ENCODE measurements around the gene IFI16. TPM values are rescaled to one million over a fixed set of nuclear protein-coding genes. Genes with fewer than 3 reads are reported as not detected.

The IFI16 gene
- total and polyA plus RNA-seq, 10 of the 15 experiments (the other 5 are each of a cell fraction or from before 2014, with no cell fraction given): 120 to 375 (median 188) TPM

- TF ChIP-seq MYB (IDR thresholded peaks at IDR 0.05; ENCODE audit: borderline replicate concordance, low read depth, low read length) (no peak), NFIC (IDR thresholded peaks at IDR 0.05; ENCODE audit: low read depth, low read length) (no peak), RB1 (IDR thresholded peaks at IDR 0.05; ENCODE audit: borderline replicate concordance) (peak; percentile 80; the same call in 1 of the 2 replicates), ZNF217 (IDR thresholded peaks at IDR 0.05) (no peak), JUND (IDR thresholded peaks at IDR 0.05; ENCODE audit: low read depth, low read length) (no peak), PAX8 (IDR thresholded peaks at IDR 0.05) (no peak), BCL3 (IDR thresholded peaks at IDR 0.05; ENCODE audit: borderline replicate concordance, insufficient read depth, low read depth, low read length, poor library complexity, severe bottlenecking) (no peak), MTA3 (IDR thresholded peaks at IDR 0.05; ENCODE audit: borderline replicate concordance, low read length) (peak; percentile 55; the same call in 1 of the 2 replicates), SMC3 (IDR thresholded peaks at IDR 0.05; ENCODE audit: borderline replicate concordance, low read length) (no peak), SREBF2 (IDR thresholded peaks at IDR 0.05; ENCODE audit: low read length) (no peak), RAD21 (IDR thresholded peaks at IDR 0.05; ENCODE audit: insufficient read depth, low read depth, low read length) (no peak), SP1 (IDR thresholded peaks at IDR 0.05; ENCODE audit: low read depth, low read length) (no peak)
- TF ChIP-seq, protein P1, sequence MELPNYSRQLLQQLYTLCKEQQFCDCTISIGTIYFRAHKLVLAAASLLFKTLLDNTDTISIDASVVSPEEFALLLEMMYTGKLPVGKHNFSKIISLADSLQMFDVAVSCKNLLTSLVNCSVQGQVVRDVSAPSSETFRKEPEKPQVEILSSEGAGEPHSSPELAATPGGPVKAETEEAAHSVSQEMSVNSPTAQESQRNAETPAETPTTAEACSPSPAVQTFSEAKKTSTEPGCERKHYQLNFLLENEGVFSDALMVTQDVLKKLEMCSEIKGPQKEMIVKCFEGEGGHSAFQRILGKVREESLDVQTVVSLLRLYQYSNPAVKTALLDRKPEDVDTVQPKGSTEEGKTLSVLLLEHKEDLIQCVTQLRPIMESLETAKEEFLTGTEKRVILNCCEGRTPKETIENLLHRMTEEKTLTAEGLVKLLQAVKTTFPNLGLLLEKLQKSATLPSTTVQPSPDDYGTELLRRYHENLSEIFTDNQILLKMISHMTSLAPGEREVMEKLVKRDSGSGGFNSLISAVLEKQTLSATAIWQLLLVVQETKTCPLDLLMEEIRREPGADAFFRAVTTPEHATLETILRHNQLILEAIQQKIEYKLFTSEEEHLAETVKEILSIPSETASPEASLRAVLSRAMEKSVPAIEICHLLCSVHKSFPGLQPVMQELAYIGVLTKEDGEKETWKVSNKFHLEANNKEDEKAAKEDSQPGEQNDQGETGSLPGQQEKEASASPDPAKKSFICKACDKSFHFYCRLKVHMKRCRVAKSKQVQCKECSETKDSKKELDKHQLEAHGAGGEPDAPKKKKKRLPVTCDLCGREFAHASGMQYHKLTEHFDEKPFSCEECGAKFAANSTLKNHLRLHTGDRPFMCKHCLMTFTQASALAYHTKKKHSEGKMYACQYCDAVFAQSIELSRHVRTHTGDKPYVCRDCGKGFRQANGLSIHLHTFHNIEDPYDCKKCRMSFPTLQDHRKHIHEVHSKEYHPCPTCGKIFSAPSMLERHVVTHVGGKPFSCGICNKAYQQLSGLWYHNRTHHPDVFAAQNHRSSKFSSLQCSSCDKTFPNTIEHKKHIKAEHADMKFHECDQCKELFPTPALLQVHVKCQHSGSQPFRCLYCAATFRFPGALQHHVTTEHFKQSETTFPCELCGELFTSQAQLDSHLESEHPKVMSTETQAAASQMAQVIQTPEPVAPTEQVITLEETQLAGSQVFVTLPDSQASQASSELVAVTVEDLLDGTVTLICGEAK (IDR thresholded peaks at IDR 0.05; ENCODE audit: borderline replicate concordance): no peak
- TF ChIP-seq, protein P2, sequence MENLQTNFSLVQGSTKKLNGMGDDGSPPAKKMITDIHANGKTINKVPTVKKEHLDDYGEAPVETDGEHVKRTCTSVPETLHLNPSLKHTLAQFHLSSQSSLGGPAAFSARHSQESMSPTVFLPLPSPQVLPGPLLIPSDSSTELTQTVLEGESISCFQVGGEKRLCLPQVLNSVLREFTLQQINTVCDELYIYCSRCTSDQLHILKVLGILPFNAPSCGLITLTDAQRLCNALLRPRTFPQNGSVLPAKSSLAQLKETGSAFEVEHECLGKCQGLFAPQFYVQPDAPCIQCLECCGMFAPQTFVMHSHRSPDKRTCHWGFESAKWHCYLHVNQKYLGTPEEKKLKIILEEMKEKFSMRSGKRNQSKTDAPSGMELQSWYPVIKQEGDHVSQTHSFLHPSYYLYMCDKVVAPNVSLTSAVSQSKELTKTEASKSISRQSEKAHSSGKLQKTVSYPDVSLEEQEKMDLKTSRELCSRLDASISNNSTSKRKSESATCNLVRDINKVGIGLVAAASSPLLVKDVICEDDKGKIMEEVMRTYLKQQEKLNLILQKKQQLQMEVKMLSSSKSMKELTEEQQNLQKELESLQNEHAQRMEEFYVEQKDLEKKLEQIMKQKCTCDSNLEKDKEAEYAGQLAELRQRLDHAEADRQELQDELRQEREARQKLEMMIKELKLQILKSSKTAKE (IDR thresholded peaks at IDR 0.05; ENCODE audit: low read depth, poor library complexity, severe bottlenecking): no peak
Observed at GRCh38 chr1:159012495-159012894, 2.8 kb downstream of the IFI16 start (continued).
